B cell (primary cell): Measurements from ENCODE around the gene ARRDC5. TPM values are rescaled to one million over a fixed set of nuclear protein-coding genes. Genes with fewer than 3 reads are reported as not detected.

Experiments
- ATAC-seq: fragments of 200-7000 bp; cut with Tn5 transposase; one replicate; pipeline ENCODE4 v1.10.0; 2021; ENCODE audit warnings: low read depth, mild to moderate bottlenecking, moderate number of reproducible peaks, moderate library complexity
- CTCF ChIA-PET: fragments of 350-600 bp; sonication (Branson Sonifier 250); formaldehyde crosslinking; loops from one replicate; lab custom pipeline; 2021; ENCODE audit warnings: antibody characterized with exemption, inconsistent platforms; lab: Charles Lee
- POLR2A ChIA-PET: fragments of 350-600 bp; sonication (Branson Sonifier 250); formaldehyde crosslinking; loops from one replicate; lab custom pipeline; 2021; ENCODE audit warnings: antibody characterized with exemption; lab: Charles Lee
- DNase-seq: peaks from one replicate; pipeline ENCODE4 v3.0.0; 2013
- H2AFZ ChIP-seq: 2 replicates; pipeline ENCODE4 v1.6.1; 2012; ENCODE audit warnings: mild to moderate bottlenecking, low read depth, low read length; ENCODE audit not compliant: insufficient read depth, poor library complexity, severe bottlenecking
- H3K27ac ChIP-seq, 2 donors: 1 replicate in 1 of 2; 2 replicates in 1 of 2; pipeline ENCODE4 v1.5.1; 2012 to 2013; ENCODE audit warnings: low read length in 2 of 2, mild to moderate bottlenecking in 2 of 2, moderate library complexity in 1 of 2
- H3K27me3 ChIP-seq, 4 experiments: fragments of 200-600 bp in 1 of 4; sonication (generic) in 1 of 4; replicated peaks in 1 of 4; 1 replicate in 2 of 4; 2 replicates in 2 of 4; pipeline versions ENCODE4 v1.6.1 to v1.7.0; 2013 to 2016; ENCODE audit warnings: low read length in 3 of 4, mild to moderate bottlenecking in 2 of 4, mixed read lengths in 1 of 4, moderate library complexity in 1 of 4; ENCODE audit not compliant: insufficient read depth in 4 of 4, control insufficient read depth in 3 of 4; ENCODE audit errors: control extremely low read depth in 1 of 4
- H3K36me3 ChIP-seq, 2 experiments: replicated peaks in 1 of 2; 1 replicate in 1 of 2; 2 replicates in 1 of 2; pipeline versions ENCODE4 v1.6.1 to v1.7.1; 2013; ENCODE audit warnings: low read length in 1 of 2; ENCODE audit not compliant: insufficient read depth in 2 of 2, control insufficient read depth in 1 of 2; ENCODE audit errors: control extremely low read depth in 1 of 2, extremely low read depth in 1 of 2
- H3K4me1 ChIP-seq, 2 donors: fragments of 200-600 bp in 1 of 2; sonication (generic) in 1 of 2; 1 replicate in 1 of 2; 2 replicates in 1 of 2; pipeline versions ENCODE4 v1.5.1 to v1.6.1; 2013 to 2017; ENCODE audit warnings: low read length in 2 of 2; ENCODE audit not compliant: control insufficient read depth in 2 of 2, insufficient read depth in 2 of 2
- H3K4me2 ChIP-seq: replicated peaks from 2 replicates; pipeline ENCODE3; 2012; ENCODE audit warnings: mild to moderate bottlenecking, low read depth, low read length; ENCODE audit not compliant: poor library complexity, severe bottlenecking
- H3K4me3 ChIP-seq, 5 experiments: fragments of 200-600 bp in 1 of 5; sonication (generic) in 1 of 5; 1 replicate in 3 of 5; 2 replicates in 2 of 5; pipeline versions ENCODE4 v1.5.1 to v1.7.0; 2011 to 2016; ENCODE audit warnings: low read length in 4 of 5, mild to moderate bottlenecking in 4 of 5, low read depth in 2 of 5, control low read depth in 1 of 5, moderate library complexity in 1 of 5; ENCODE audit not compliant: insufficient read depth in 1 of 5; ENCODE audit errors: control extremely low read depth in 1 of 5, extremely low read depth in 1 of 5
- H3K79me2 ChIP-seq: fragments of 200-600 bp; sonication (generic); one replicate; pipeline ENCODE4 v1.6.0; 2016; ENCODE audit warnings: low read length; ENCODE audit not compliant: control insufficient read depth, insufficient read depth
- H3K9ac ChIP-seq: fragments of 200-600 bp; sonication (generic); 2 replicates; pipeline ENCODE4 v1.6.1; 2017; ENCODE audit warnings: mild to moderate bottlenecking, low read length, moderate library complexity
- H3K9me3 ChIP-seq, 3 donors: one replicate each; pipeline versions ENCODE4 v1.6.1 to v1.7.1; 2013; ENCODE audit warnings: low read length in 2 of 3; ENCODE audit not compliant: control insufficient read depth in 2 of 3, insufficient read depth in 1 of 3; ENCODE audit errors: control extremely low read depth in 1 of 3
- H4K20me1 ChIP-seq: 2 replicates; pipeline ENCODE4 v1.6.0; 2012; ENCODE audit warnings: mild to moderate bottlenecking, low read length; ENCODE audit not compliant: insufficient read depth, control insufficient read depth, poor library complexity, severe bottlenecking
- H3K27ac Mint-ChIP-seq: one replicate; pipeline ENCODE4 v1.8.0; 2021; ENCODE audit warnings: mixed read lengths
- H3K27me3 Mint-ChIP-seq: one replicate; pipeline ENCODE4 v1.8.0; 2021; ENCODE audit warnings: mixed read lengths
- H3K4me1 Mint-ChIP-seq: one replicate; pipeline ENCODE4 v1.8.0; 2021; ENCODE audit warnings: mixed read lengths
- H3K4me3 Mint-ChIP-seq: one replicate; pipeline ENCODE4 v1.8.0; 2021; ENCODE audit warnings: mixed read lengths
- H3K9me3 Mint-ChIP-seq: one replicate; pipeline ENCODE4 v1.8.0; 2022; ENCODE audit warnings: mixed read lengths; ENCODE audit not compliant: insufficient read depth
- EZH2 ChIP-seq: IDR thresholded peaks from 2 replicates; pipeline ENCODE4 v1.6.1; 2012; ENCODE audit warnings: borderline replicate concordance, low read depth, mild to moderate bottlenecking, moderate library complexity, low read length; ENCODE audit not compliant: insufficient read depth, poor library complexity, severe bottlenecking
- WGBS: methylation state at CpG from one replicate; pipeline ENCODE4 v1.1.5; 2013; ENCODE audit warnings: missing lambda C conversion rate; ENCODE audit not compliant: insufficient coverage; 5-methylcytosine and 5-hydroxymethylcytosine counted together
- intact Hi-C: fragments of 100-400 bp; cut with micrococcal nuclease; formaldehyde crosslinking; loops from one replicate; pipeline ENCODE4 v1.10.0; 2022
- polyA plus RNA-seq: library from polyadenylated mRNA; depleted of rRNA; stranded (reverse); fragments of >200 nt; gene quantifications from 2 replicates; pipeline ENCODE4 v1.2.3, GENCODE V29; 2012
- total RNA-seq, 2 donors: library from RNA; stranded (reverse); fragments of 120-200 nt in 1 of 2; gene quantifications; 1 replicate in 1 of 2; 2 replicates in 1 of 2; pipeline versions ENCODE4 v1.2.3 to v1.2.4, GENCODE V29; 2013 to 2022
- TF ChIP-seq, protein P1 (sequence below): fragments of 200-600 bp; IDR thresholded peaks from one replicate; pipeline ENCODE4 v1.8.0; 2022; ENCODE audit warnings: antibody characterized with exemption, mild to moderate bottlenecking

ARRDC5 gene
- total and polyA plus RNA-seq, 2 donors (not counting 1 experiment from before 2014, with no cell fraction given): 10.2 to 13.2 TPM

DNA sequence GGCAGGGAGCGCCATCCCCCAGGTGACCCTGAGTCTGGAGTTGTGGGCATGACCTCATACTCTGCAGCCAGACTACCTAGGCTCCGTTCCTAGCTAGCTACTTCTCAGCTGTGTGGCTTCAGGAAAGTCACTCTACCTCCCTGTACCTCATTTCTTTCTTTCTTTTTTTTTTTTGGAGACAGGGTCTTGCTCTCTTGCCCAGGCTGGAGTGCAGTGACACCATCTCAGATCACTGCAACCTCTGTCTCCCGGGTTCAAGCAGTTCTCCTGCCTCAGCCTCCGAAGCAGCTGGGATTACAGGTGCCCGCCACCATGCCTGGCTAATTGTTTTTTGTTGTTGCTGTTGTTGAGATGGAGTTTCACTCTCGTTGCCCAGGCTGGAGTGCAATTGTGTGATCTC, 50.2 kb downstream of the ARRDC5 start:
- intact Hi-C loops: no loop called here
- CTCF ChIA-PET: interaction anchor here (0.7 to 19.5 kb wide), 13 partner anchors 10 to 179 kb away, joined by 3 to 612 read pairs (median 5); partner anchors contain the start of gene PLIN3

More for the DNA sequence above, 50.2 kb downstream of the ARRDC5 start:
- Histone ChIP-seq H3K79me2 (peaks cover 9% of the 10 kb centered on the region), H3K4me2 (no peak overlapping the region), H3K4me1 (peaks cover 0 to 13% of the 10 kb centered on the region in 2 donors), H3K4me3 (no peak overlapping the region), H4K20me1 (no peaks in the 10 kb centered on the region), H3K27me3 (no peaks in the 10 kb centered on the region), H3K9me3 (no peaks in the 10 kb centered on the region), H3K36me3 (peaks cover 0 to 21% of the 10 kb centered on the region in 2 experiments), H2AFZ (no peak overlapping the region), H3K27ac (no peak overlapping the region), H3K9ac (no peak overlapping the region)
- TF ChIP-seq EZH2: no peak
- TF ChIP-seq, protein P1, sequence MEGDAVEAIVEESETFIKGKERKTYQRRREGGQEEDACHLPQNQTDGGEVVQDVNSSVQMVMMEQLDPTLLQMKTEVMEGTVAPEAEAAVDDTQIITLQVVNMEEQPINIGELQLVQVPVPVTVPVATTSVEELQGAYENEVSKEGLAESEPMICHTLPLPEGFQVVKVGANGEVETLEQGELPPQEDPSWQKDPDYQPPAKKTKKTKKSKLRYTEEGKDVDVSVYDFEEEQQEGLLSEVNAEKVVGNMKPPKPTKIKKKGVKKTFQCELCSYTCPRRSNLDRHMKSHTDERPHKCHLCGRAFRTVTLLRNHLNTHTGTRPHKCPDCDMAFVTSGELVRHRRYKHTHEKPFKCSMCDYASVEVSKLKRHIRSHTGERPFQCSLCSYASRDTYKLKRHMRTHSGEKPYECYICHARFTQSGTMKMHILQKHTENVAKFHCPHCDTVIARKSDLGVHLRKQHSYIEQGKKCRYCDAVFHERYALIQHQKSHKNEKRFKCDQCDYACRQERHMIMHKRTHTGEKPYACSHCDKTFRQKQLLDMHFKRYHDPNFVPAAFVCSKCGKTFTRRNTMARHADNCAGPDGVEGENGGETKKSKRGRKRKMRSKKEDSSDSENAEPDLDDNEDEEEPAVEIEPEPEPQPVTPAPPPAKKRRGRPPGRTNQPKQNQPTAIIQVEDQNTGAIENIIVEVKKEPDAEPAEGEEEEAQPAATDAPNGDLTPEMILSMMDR: no peak
- POLR2A ChIA-PET: no interaction called here
- ATAC-seq (no peak), DNase-seq (no peak)
- no peaks in the 10 kb centered on the region for H3K9me3 Mint-ChIP-seq
- H3K4me3 Mint-ChIP-seq: no peak overlapping the region
- no peak overlapping the region for H3K27ac Mint-ChIP-seq
- 95% methylated on average over 4 of the region's 6 CpGs for WGBS
- peaks cover 9% of the 10 kb centered on the region for H3K4me1 Mint-ChIP-seq
- no peaks in the 10 kb centered on the region for H3K27me3 Mint-ChIP-seq
